ENCODE data around the gene AXIN1.

The AXIN1 gene

DNA sequence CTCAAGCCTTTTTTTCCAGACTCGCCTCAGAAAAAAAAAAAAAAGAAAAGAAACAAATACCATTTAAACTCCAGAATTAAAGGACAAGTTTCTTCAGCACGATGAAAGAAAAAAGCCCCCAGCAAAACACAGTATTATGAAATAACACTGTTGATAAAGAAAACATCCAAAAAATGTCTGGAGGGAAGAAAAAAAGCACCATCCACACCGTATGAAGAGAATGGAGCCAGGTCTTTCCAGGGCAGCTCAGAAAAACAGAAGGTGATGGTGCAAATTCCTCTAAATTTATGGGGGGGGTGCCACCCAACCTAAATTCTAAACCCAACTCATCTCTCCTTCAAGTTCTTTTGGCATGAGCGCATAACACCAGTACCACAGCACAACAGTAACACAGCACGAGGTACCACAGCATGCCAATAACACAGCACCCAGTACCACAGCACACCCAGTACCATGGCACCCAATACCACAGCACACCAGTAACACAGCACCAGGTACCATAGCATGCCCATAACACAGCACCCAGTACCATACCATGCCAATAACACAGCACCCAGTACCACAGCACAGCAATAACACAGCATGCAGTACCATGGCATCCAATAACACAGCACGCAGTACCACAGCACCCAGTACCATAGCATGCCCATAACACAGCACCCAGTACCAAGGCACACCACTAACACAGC, 19.0 kb downstream of the AXIN1 start:
- TF ChIP-seq TAF1 (IDR thresholded peaks at IDR 0.05; ENCODE audit: borderline replicate concordance, insufficient read depth, low read length) (no peak), POLR2AphosphoS5 (IDR thresholded peaks at IDR 0.05; ENCODE audit: low read depth, low read length) (no peak), REST (IDR thresholded peaks at IDR 0.05; ENCODE audit: insufficient read depth in 1 of 2, low read depth in 2 of 2, low read length in 2 of 2) (no peak), SIN3A (IDR thresholded peaks at IDR 0.05; ENCODE audit: borderline replicate concordance, insufficient read depth, low read length) (no peak), FOXP2 (optimal IDR thresholded peaks at IDR 0.05; ENCODE audit: borderline replicate concordance, extremely low read depth, extremely low read length, insufficient read depth) (no peak)

- TF ChIP-seq FOXP2 (optimal IDR thresholded peaks at IDR 0.05; ENCODE audit: borderline replicate concordance, extremely low read depth, extremely low read length, insufficient read depth) (no peak), TAF1 (IDR thresholded peaks at IDR 0.05; ENCODE audit: borderline replicate concordance, insufficient read depth, low read length) (no peak), POLR2AphosphoS5 (IDR thresholded peaks at IDR 0.05; ENCODE audit: low read depth, low read length) (no peak), REST (IDR thresholded peaks at IDR 0.05; ENCODE audit: insufficient read depth in 1 of 2, low read depth in 2 of 2, low read length in 2 of 2) (no peak), SIN3A (IDR thresholded peaks at IDR 0.05; ENCODE audit: borderline replicate concordance, insufficient read depth, low read length) (no peak)
Observed at GRCh38 chr16:330741-331140, 21.8 kb downstream of the AXIN1 start.

GRCh38 chr16:325375-326145, 27.0 kb downstream of the AXIN1 start:
- no peak for TF ChIP-seq FOXP2 (optimal IDR thresholded peaks at IDR 0.05; ENCODE audit: borderline replicate concordance, extremely low read depth, extremely low read length, insufficient read depth)
- no peak for TF ChIP-seq POLR2AphosphoS5 (IDR thresholded peaks at IDR 0.05; ENCODE audit: low read depth, low read length)
- TF ChIP-seq REST (IDR thresholded peaks at IDR 0.05; ENCODE audit: insufficient read depth in 1 of 2, low read depth in 2 of 2, low read length in 2 of 2): no peak
- TF ChIP-seq SIN3A (IDR thresholded peaks at IDR 0.05; ENCODE audit: borderline replicate concordance, insufficient read depth, low read length): no peak
- no peak for TF ChIP-seq TAF1 (IDR thresholded peaks at IDR 0.05; ENCODE audit: borderline replicate concordance, insufficient read depth, low read length)

- TF ChIP-seq SIN3A (IDR thresholded peaks at IDR 0.05; ENCODE audit: borderline replicate concordance, insufficient read depth, low read length) (no peak), REST (IDR thresholded peaks at IDR 0.05; ENCODE audit: insufficient read depth in 1 of 2, low read depth in 2 of 2, low read length in 2 of 2) (no peak), TAF1 (IDR thresholded peaks at IDR 0.05; ENCODE audit: borderline replicate concordance, insufficient read depth, low read length) (no peak), FOXP2 (optimal IDR thresholded peaks at IDR 0.05; ENCODE audit: borderline replicate concordance, extremely low read depth, extremely low read length, insufficient read depth) (no peak), POLR2AphosphoS5 (IDR thresholded peaks at IDR 0.05; ENCODE audit: low read depth, low read length) (no peak)
Observed at GRCh38 chr16:324451-325334, 27.8 kb downstream of the AXIN1 start.

Data from PFSK-1 (cell line).